ENCODE data around the gene SLC24A3.
A peak's percentile ranks its signal among the peaks of the same experiment; 100 is the strongest.

The SLC24A3 gene

DNA sequence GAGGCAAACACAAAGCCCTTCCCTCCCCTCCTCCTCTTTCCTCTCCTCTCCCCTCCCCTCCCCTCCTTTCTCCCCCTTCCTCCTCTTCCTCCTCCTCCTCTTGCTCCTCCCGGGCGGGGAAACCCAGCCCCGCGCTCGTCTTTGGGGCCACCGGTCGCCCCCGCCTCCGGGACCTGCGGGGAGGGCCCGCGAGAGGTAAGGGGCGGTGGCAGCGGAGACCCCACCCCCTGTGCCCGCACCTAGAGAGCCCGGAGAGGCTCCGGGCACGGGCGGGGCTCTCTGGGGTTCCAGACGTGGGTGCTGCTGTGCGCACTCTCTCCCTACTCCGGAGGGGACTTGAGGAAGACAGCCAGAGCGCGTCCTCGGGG lies 545.7 kb downstream of the SLC24A3 start, which contains the start of gene RIN2:
RIN2 (plus strand) TSS at position 126 of the 368 bp plus-strand sequence. CDS start 131,344 bp downstream, outside the sequence.
- Histone ChIP-seq H3K4me3 (ENCODE audit: low read length in 2 of 2) (peak within 1 kb of the TSS; percentile 84 to 87), H3K9me3 (replicated peaks in 1 of 2; ENCODE audit: control insufficient read depth in 2 of 2, insufficient read depth in 1 of 2, low read depth in 1 of 2, low read length in 2 of 2) (no peaks in the 10 kb centered on the region), H2BK15ac (ENCODE audit: low read length) (peak within 1 kb of the TSS; percentile 99), H4K91ac (ENCODE audit: low read depth, low read length, poor library complexity) (no peak within 1 kb of the TSS), H2BK5ac (ENCODE audit: low read length) (peak within 1 kb of the TSS; percentile 40), H3K36me3 (replicated peaks in 1 of 2; ENCODE audit: control insufficient read depth in 2 of 2, insufficient read depth in 2 of 2, low read length in 2 of 2) (no peaks in the 10 kb centered on the region), H3K79me1 (ENCODE audit: low read depth, low read length) (no peaks in the 10 kb centered on the region), H3K18ac (ENCODE audit: low read length) (peak within 1 kb of the TSS; percentile 93), H3K27ac (replicated peaks; ENCODE audit: low read length) (peak within 1 kb of the TSS; percentile 68), H3K4me2 (ENCODE audit: insufficient read depth, low read length, poor library complexity, severe bottlenecking) (peak within 1 kb of the TSS; percentile 91), H2BK120ac (ENCODE audit: low read depth, low read length) (peak within 1 kb of the TSS; percentile 94), H2AK5ac (ENCODE audit: low read depth, low read length) (peak within 1 kb of the TSS; percentile 86), H3K9ac (ENCODE audit: low read depth, low read length, poor library complexity) (peak within 1 kb of the TSS; percentile 93), H3K4ac (ENCODE audit: low read length) (peak within 1 kb of the TSS; percentile 23), H3K14ac (ENCODE audit: low read length) (peak within 1 kb of the TSS; percentile 89), H4K8ac (ENCODE audit: low read depth, low read length) (no peak within 1 kb of the TSS), H2AFZ (ENCODE audit: low read length) (peak within 1 kb of the TSS; percentile 96), H3K4me1 (ENCODE audit: control insufficient read depth in 2 of 2, insufficient read depth in 1 of 2, low read depth in 1 of 2, low read length in 2 of 2) (peaks cover 4 to 15% of the 10 kb centered on the region in 2 donors), H2BK12ac (ENCODE audit: low read length) (peak within 1 kb of the TSS; percentile 84), H3K27me3 (ENCODE audit: control insufficient read depth in 3 of 3, insufficient read depth in 3 of 3, low read depth in 1 of 3, low read length in 3 of 3) (no peaks in the 10 kb centered on the region), H3K23ac (ENCODE audit: low read depth, low read length, poor library complexity) (peak within 1 kb of the TSS; percentile 89)
- WGBS, 2 donors (ENCODE audit: extremely low coverage in 2 of 2, insufficient read length in 2 of 2, insufficient replicate concordance in 1 of 2) = no CpG with 5 or more reads among the region's 25 CpGs
- DNase-seq (ENCODE audit: low spot score) = no peak

GRCh38 chr20:19758501-19759331 lies 546.3 kb downstream of the SLC24A3 start:
- peak overlapping the region; percentile 94 for H2BK120ac ChIP-seq (ENCODE audit: low read depth, low read length)
- H3K4me1 ChIP-seq (ENCODE audit: control insufficient read depth in 2 of 2, insufficient read depth in 1 of 2, low read depth in 1 of 2, low read length in 2 of 2) = peaks cover 4 to 15% of the 10 kb centered on the region in 2 donors
- H3K27ac ChIP-seq (replicated peaks; ENCODE audit: low read length) = peak overlapping the region; percentile 63
- no peak overlapping the region for H4K8ac ChIP-seq (ENCODE audit: low read depth, low read length)
- H2BK12ac ChIP-seq (ENCODE audit: low read length) = peak overlapping the region; percentile 84
- H3K79me1 ChIP-seq (ENCODE audit: low read depth, low read length) = no peaks in the 10 kb centered on the region
- H3K9ac ChIP-seq (ENCODE audit: low read depth, low read length, poor library complexity) = peak overlapping the region; percentile 93
- peak overlapping the region; percentile 84 to 87 for H3K4me3 ChIP-seq (ENCODE audit: low read length in 2 of 2)
- no peaks in the 10 kb centered on the region for H3K36me3 ChIP-seq (replicated peaks in 1 of 2; ENCODE audit: control insufficient read depth in 2 of 2, insufficient read depth in 2 of 2, low read length in 2 of 2)
- peak overlapping the region; percentile 99 for H2BK15ac ChIP-seq (ENCODE audit: low read length)
- no peak overlapping the region for H2AK5ac ChIP-seq (ENCODE audit: low read depth, low read length)
- peak overlapping the region; percentile 91 for H3K4me2 ChIP-seq (ENCODE audit: insufficient read depth, low read length, poor library complexity, severe bottlenecking)
- peak overlapping the region; percentile 23 for H3K4ac ChIP-seq (ENCODE audit: low read length)
- H3K27me3 ChIP-seq (ENCODE audit: control insufficient read depth in 3 of 3, insufficient read depth in 3 of 3, low read depth in 1 of 3, low read length in 3 of 3) = no peaks in the 10 kb centered on the region
- DNase-seq (ENCODE audit: low spot score) = peak; percentile 52
- no peaks in the 10 kb centered on the region for H3K9me3 ChIP-seq (replicated peaks in 1 of 2; ENCODE audit: control insufficient read depth in 2 of 2, insufficient read depth in 1 of 2, low read depth in 1 of 2, low read length in 2 of 2)
- H3K14ac ChIP-seq (ENCODE audit: low read length) = peak overlapping the region; percentile 89
- H2AFZ ChIP-seq (ENCODE audit: low read length) = peak overlapping the region; percentile 96
- peak overlapping the region; percentile 89 for H3K23ac ChIP-seq (ENCODE audit: low read depth, low read length, poor library complexity)
- no peak overlapping the region for H4K91ac ChIP-seq (ENCODE audit: low read depth, low read length, poor library complexity)
- peak overlapping the region; percentile 93 for H3K18ac ChIP-seq (ENCODE audit: low read length)
- peak overlapping the region; percentile 40 for H2BK5ac ChIP-seq (ENCODE audit: low read length)
- no CpG with 5 or more reads among the region's 54 CpGs for WGBS, 2 donors (ENCODE audit: extremely low coverage in 2 of 2, insufficient read length in 2 of 2, insufficient replicate concordance in 1 of 2)

DNA sequence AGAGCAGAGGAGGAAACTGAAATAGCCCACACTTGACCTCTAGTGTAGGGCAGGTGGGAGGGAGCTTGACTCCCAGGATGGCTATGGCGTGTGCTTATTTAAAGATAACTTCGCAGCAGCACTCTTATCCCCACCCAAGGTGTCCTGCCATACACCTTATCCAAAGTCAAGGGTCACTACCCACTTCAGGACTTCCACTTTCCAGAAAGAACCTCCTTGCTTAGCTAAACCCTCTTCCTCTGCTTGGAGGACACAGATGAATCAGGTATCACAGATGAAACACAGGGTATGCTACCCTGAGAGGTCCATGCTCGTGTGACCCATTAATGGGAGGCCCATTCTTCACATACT lies 547.9 kb downstream of the SLC24A3 start:
- Histone ChIP-seq H4K91ac (ENCODE audit: low read depth, low read length, poor library complexity) (no peak overlapping the region), H3K23ac (ENCODE audit: low read depth, low read length, poor library complexity) (no peak overlapping the region), H3K4me2 (ENCODE audit: insufficient read depth, low read length, poor library complexity, severe bottlenecking) (no peak overlapping the region), H2BK15ac (ENCODE audit: low read length) (no peak overlapping the region), H3K79me1 (ENCODE audit: low read depth, low read length) (peaks cover 1% of the 10 kb centered on the region), H3K27me3 (ENCODE audit: control insufficient read depth in 3 of 3, insufficient read depth in 3 of 3, low read depth in 1 of 3, low read length in 3 of 3) (no peaks in the 10 kb centered on the region), H3K4me1 (ENCODE audit: control insufficient read depth in 2 of 2, insufficient read depth in 1 of 2, low read depth in 1 of 2, low read length in 2 of 2) (peaks cover 4 to 15% of the 10 kb centered on the region in 2 donors), H2AK5ac (ENCODE audit: low read depth, low read length) (no peak overlapping the region), H2BK12ac (ENCODE audit: low read length) (no peak overlapping the region), H3K36me3 (replicated peaks in 1 of 2; ENCODE audit: control insufficient read depth in 2 of 2, insufficient read depth in 2 of 2, low read length in 2 of 2) (no peaks in the 10 kb centered on the region), H3K9me3 (replicated peaks in 1 of 2; ENCODE audit: control insufficient read depth in 2 of 2, insufficient read depth in 1 of 2, low read depth in 1 of 2, low read length in 2 of 2) (no peaks in the 10 kb centered on the region), H4K8ac (ENCODE audit: low read depth, low read length) (no peak overlapping the region), H3K14ac (ENCODE audit: low read length) (no peak overlapping the region), H2BK120ac (ENCODE audit: low read depth, low read length) (no peak overlapping the region), H3K9ac (ENCODE audit: low read depth, low read length, poor library complexity) (no peak overlapping the region), H3K4me3 (ENCODE audit: low read length in 2 of 2) (no peak overlapping the region), H3K4ac (ENCODE audit: low read length) (no peak overlapping the region), H2BK5ac (ENCODE audit: low read length) (no peak overlapping the region), H3K18ac (ENCODE audit: low read length) (no peak overlapping the region), H3K27ac (replicated peaks; ENCODE audit: low read length) (no peak overlapping the region), H2AFZ (ENCODE audit: low read length) (no peak overlapping the region)
- WGBS, 2 donors (ENCODE audit: extremely low coverage in 2 of 2, insufficient read length in 2 of 2, insufficient replicate concordance in 1 of 2) = no CpG with 5 or more reads among the region's 3 CpGs
- DNase-seq (ENCODE audit: low spot score) = no peak

DNA sequence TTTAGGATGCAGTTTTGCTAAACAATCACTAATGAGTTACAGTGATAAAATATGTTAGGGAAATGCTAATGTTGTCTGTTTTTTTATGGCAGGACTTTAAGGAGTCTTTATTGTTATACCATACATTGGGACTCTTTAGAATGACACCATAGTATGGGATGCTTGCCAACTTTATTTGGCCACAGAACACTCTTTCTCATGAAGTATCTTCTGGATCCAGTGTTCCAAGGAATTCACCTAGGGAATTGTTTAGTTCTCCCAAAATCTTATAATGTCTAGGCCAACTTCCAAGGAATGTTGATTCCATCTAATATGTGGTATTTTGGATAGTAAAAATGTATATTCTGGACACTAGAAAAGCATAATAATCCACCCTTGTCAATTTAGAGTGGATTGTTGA lies 548.9 kb downstream of the SLC24A3 start:
- H2BK12ac ChIP-seq (ENCODE audit: low read length) = no peak overlapping the region
- no peak overlapping the region for H3K14ac ChIP-seq (ENCODE audit: low read length)
- no peak overlapping the region for H2BK15ac ChIP-seq (ENCODE audit: low read length)
- H3K4me3 ChIP-seq (ENCODE audit: low read length in 2 of 2) = no peak overlapping the region
- no peak overlapping the region for H2AK5ac ChIP-seq (ENCODE audit: low read depth, low read length)
- DNase-seq (ENCODE audit: low spot score) = no peak
- no peaks in the 10 kb centered on the region for H3K9me3 ChIP-seq (replicated peaks in 1 of 2; ENCODE audit: control insufficient read depth in 2 of 2, insufficient read depth in 1 of 2, low read depth in 1 of 2, low read length in 2 of 2)
- H2BK5ac ChIP-seq (ENCODE audit: low read length) = no peak overlapping the region
- no peaks in the 10 kb centered on the region for H3K27me3 ChIP-seq (ENCODE audit: control insufficient read depth in 3 of 3, insufficient read depth in 3 of 3, low read depth in 1 of 3, low read length in 3 of 3)
- H3K36me3 ChIP-seq (replicated peaks in 1 of 2; ENCODE audit: control insufficient read depth in 2 of 2, insufficient read depth in 2 of 2, low read length in 2 of 2) = no peaks in the 10 kb centered on the region
- H3K79me1 ChIP-seq (ENCODE audit: low read depth, low read length) = peaks cover 1% of the 10 kb centered on the region
- no peak overlapping the region for H4K91ac ChIP-seq (ENCODE audit: low read depth, low read length, poor library complexity)
- H3K9ac ChIP-seq (ENCODE audit: low read depth, low read length, poor library complexity) = no peak overlapping the region
- no peak overlapping the region for H3K4me2 ChIP-seq (ENCODE audit: insufficient read depth, low read length, poor library complexity, severe bottlenecking)
- no peak overlapping the region for H3K18ac ChIP-seq (ENCODE audit: low read length)
- H2BK120ac ChIP-seq (ENCODE audit: low read depth, low read length) = no peak overlapping the region
- H3K4ac ChIP-seq (ENCODE audit: low read length) = no peak overlapping the region
- H2AFZ ChIP-seq (ENCODE audit: low read length) = no peak overlapping the region
- no peak overlapping the region for H4K8ac ChIP-seq (ENCODE audit: low read depth, low read length)
- H3K23ac ChIP-seq (ENCODE audit: low read depth, low read length, poor library complexity) = no peak overlapping the region
- no peak overlapping the region for H3K27ac ChIP-seq (replicated peaks; ENCODE audit: low read length)
- H3K4me1 ChIP-seq (ENCODE audit: control insufficient read depth in 2 of 2, insufficient read depth in 1 of 2, low read depth in 1 of 2, low read length in 2 of 2) = peaks cover 4 to 15% of the 10 kb centered on the region in 2 donors
